A549 (cell line): Measurements from ENCODE around the gene ANKS1B.

ENCODE experiments used
- ESRRA ChIP-seq: fragments of 150-350 bp; IDR thresholded peaks from 2 replicates; pipeline ENCODE4 v1.6.1; 2014; ENCODE audit warnings: mild to moderate bottlenecking, low read length, borderline replicate concordance
- HDAC2 ChIP-seq: fragments of 200-600 bp; sonication (generic); IDR thresholded peaks from 2 replicates; pipeline ENCODE4 v1.6.1; 2016
- HOXA7 ChIP-seq: fragments of 250-450 bp; sonication (Bioruptor Pico); IDR thresholded peaks from 2 replicates; pipeline ENCODE4 v1.5.0; 2020; ENCODE audit warnings: mild to moderate bottlenecking, moderate library complexity
- JUNB ChIP-seq: fragments of >200 bp; sonication (Bioruptor Twin); formaldehyde crosslinking; IDR thresholded peaks from 2 replicates; pipeline ENCODE4 v1.6.1; 2016
- POLR2A ChIP-seq: IDR thresholded peaks from 2 replicates; pipeline ENCODE4 v1.6.1; 2012; ENCODE audit warnings: mild to moderate bottlenecking, low read length
- POLR2AphosphoS2 ChIP-seq: conservative IDR thresholded peaks from 2 replicates; pipeline ENCODE4 v1.6.1; 2012; ENCODE audit warnings: low read length, improper control_type of control experiment, inconsistent platforms
- RFX5 ChIP-seq: fragments of 450-650 bp; IDR thresholded peaks from 2 replicates; pipeline ENCODE4 v1.7.1; 2014; ENCODE audit warnings: antibody characterized with exemption, mild to moderate bottlenecking, moderate library complexity
- SMC3 ChIP-seq: fragments of >200 bp; sonication (Bioruptor Twin); formaldehyde crosslinking; IDR thresholded peaks from 3 replicates; pipeline ENCODE4 v1.6.1; 2018; ENCODE audit warnings: inconsistent platforms
- TF ChIP-seq, protein P1 (sequence below): fragments of >200 bp; sonication (Bioruptor Twin); formaldehyde crosslinking; IDR thresholded peaks from 3 replicates; pipeline ENCODE4 v1.5.1; 2016
- TF ChIP-seq, protein P2 (sequence below): IDR thresholded peaks from 2 replicates; pipeline ENCODE4 v1.6.1; 2012

DNA sequence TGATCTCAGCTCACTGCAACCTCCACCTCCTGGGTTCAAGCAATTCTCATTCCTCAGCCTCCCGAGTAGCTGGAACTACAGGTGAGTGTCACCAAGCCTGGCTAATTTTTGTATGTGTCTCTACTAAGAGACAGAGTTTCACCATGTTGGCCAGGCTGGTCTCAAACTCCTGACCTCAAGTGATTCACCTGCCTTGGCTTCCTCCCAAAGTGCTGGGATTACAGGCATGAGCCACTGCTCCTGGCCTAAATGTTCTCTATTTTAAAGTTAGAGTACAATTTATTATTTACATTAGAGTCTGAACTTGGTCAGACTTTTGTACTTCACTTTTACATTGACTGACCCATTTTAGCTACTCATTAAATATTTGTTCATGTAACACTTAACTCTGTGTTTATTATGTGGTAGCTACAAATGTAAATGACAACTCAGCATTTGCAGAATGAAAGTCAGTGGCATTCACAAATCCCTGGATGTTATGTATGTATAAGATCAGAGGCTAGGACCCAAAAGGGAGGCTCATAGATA, 930.1 kb downstream of the ANKS1B start:
- TF ChIP-seq, protein P1, sequence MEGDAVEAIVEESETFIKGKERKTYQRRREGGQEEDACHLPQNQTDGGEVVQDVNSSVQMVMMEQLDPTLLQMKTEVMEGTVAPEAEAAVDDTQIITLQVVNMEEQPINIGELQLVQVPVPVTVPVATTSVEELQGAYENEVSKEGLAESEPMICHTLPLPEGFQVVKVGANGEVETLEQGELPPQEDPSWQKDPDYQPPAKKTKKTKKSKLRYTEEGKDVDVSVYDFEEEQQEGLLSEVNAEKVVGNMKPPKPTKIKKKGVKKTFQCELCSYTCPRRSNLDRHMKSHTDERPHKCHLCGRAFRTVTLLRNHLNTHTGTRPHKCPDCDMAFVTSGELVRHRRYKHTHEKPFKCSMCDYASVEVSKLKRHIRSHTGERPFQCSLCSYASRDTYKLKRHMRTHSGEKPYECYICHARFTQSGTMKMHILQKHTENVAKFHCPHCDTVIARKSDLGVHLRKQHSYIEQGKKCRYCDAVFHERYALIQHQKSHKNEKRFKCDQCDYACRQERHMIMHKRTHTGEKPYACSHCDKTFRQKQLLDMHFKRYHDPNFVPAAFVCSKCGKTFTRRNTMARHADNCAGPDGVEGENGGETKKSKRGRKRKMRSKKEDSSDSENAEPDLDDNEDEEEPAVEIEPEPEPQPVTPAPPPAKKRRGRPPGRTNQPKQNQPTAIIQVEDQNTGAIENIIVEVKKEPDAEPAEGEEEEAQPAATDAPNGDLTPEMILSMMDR = no peak
- no peak for TF ChIP-seq HDAC2
- no peak for TF ChIP-seq JUNB
- TF ChIP-seq ESRRA = no peak
- no peak for TF ChIP-seq POLR2AphosphoS2
- no peak for TF ChIP-seq SMC3
- TF ChIP-seq POLR2A = no peak
- TF ChIP-seq RFX5 = no peak
- TF ChIP-seq, protein P2, sequence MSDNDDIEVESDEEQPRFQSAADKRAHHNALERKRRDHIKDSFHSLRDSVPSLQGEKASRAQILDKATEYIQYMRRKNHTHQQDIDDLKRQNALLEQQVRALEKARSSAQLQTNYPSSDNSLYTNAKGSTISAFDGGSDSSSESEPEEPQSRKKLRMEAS = no peak
- no peak for TF ChIP-seq HOXA7 (CRISPR knock-in tag)
